ENCODE data around the gene PPP1R14D. TPM values are rescaled to one million over a fixed set of nuclear protein-coding genes. Genes with fewer than 3 reads are reported as not detected.

PPP1R14D gene
- total RNA-seq, 1 experiment from 2014 or later: not detected

DNA sequence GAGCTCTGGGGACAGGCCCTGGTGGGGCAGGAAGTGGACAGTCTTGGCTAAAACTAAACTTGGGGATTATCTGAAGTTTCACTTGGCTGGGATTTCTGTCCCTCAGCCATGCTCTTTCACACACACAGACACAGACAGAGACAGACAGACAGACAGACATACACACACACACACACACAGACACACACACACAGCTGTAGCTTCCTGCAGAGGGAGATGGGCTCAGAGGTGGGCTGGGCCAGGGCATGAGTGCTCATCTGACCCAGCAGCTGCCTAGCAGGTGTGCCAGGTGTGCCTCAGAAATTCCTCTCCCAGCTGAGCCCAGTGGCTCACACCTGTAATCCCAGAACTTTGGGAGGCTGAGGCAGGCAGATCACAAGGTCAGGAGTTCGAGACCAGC is 42.2 kb upstream of the PPP1R14D start:
- Histone ChIP-seq H4K91ac (ENCODE audit: insufficient read length, low read depth, low read length) (no peak overlapping the region), H3K23ac (ENCODE audit: insufficient read length, low read depth, low read length) (no peak overlapping the region), H3K4me2 (ENCODE audit: insufficient read depth, insufficient read length, low read length) (no peak overlapping the region), H4K5ac (ENCODE audit: insufficient read length, low read depth, low read length) (no peak overlapping the region), H3K79me2 (ENCODE audit: insufficient read depth, low read length) (no peaks in the 10 kb centered on the region), H3K79me1 (ENCODE audit: insufficient read depth, low read depth, low read length, poor library complexity, severe bottlenecking) (no peaks in the 10 kb centered on the region), H2BK15ac (ENCODE audit: low read depth, low read length) (no peak overlapping the region), H2BK20ac (ENCODE audit: low read depth, low read length, poor library complexity, severe bottlenecking) (no peak overlapping the region), H3K9me3 (ENCODE audit: control insufficient read depth, low read depth, low read length) (no peaks in the 10 kb centered on the region), H2BK12ac (ENCODE audit: insufficient read length, low read depth, low read length) (no peak overlapping the region), H3K23me2 (ENCODE audit: insufficient read length, low read depth, low read length, poor library complexity, severe bottlenecking) (peaks cover 3% of the 10 kb centered on the region), H4K20me1 (ENCODE audit: control insufficient read depth, insufficient read depth, insufficient read length) (no peaks in the 10 kb centered on the region), H2AFZ (ENCODE audit: low read length) (no peak overlapping the region), H3K27me3 (ENCODE audit: insufficient read depth, low read length) (no peaks in the 10 kb centered on the region), H3K27ac (ENCODE audit: insufficient read length, low read depth, low read length) (no peak overlapping the region), H2AK5ac (ENCODE audit: insufficient read length, low read length) (no peak overlapping the region), H2BK120ac (ENCODE audit: low read depth, low read length, poor library complexity, severe bottlenecking) (no peak overlapping the region), H3K14ac (ENCODE audit: insufficient read depth, low read length) (no peak overlapping the region), H2BK5ac (ENCODE audit: insufficient read length, low read length) (no peak overlapping the region), H3K4me1 (ENCODE audit: insufficient read depth, low read length) (no peaks in the 10 kb centered on the region; the same call in 1 of the 2 replicates), H4K8ac (replicated peaks; ENCODE audit: insufficient read length, low read depth, low read length) (no peak overlapping the region), H3T11ph (ENCODE audit: low read length) (no peak overlapping the region), H3K9ac (ENCODE audit: extremely low read depth, insufficient read length, low read length) (no peak overlapping the region), H3K56ac (ENCODE audit: insufficient read length, low read depth, low read length) (no peak overlapping the region), H3K18ac (ENCODE audit: insufficient read length, low read depth, low read length) (no peak overlapping the region), H3K4ac (ENCODE audit: low read depth, low read length) (no peak overlapping the region)
- Mint-ChIP-seq H3K4me1 (peaks cover 19 to 34% of the 10 kb centered on the region in 2 experiments), H3K36me3 (ENCODE audit: insufficient read depth in 1 of 3, low read depth in 3 of 3) (no peaks in the 10 kb centered on the region), H3K27ac (peak overlapping the region in 1 of 3 experiments; percentile 39; a peak in 2 of 7 replicates), H3K4me3 (no peak overlapping the region), H3K27me3 (ENCODE audit: low read depth) (peaks cover 2% of the 10 kb centered on the region), H3K9me3 (no peaks in the 10 kb centered on the region; a peak in 1 of 5 replicates)
- TF ChIP-seq, protein P1, sequence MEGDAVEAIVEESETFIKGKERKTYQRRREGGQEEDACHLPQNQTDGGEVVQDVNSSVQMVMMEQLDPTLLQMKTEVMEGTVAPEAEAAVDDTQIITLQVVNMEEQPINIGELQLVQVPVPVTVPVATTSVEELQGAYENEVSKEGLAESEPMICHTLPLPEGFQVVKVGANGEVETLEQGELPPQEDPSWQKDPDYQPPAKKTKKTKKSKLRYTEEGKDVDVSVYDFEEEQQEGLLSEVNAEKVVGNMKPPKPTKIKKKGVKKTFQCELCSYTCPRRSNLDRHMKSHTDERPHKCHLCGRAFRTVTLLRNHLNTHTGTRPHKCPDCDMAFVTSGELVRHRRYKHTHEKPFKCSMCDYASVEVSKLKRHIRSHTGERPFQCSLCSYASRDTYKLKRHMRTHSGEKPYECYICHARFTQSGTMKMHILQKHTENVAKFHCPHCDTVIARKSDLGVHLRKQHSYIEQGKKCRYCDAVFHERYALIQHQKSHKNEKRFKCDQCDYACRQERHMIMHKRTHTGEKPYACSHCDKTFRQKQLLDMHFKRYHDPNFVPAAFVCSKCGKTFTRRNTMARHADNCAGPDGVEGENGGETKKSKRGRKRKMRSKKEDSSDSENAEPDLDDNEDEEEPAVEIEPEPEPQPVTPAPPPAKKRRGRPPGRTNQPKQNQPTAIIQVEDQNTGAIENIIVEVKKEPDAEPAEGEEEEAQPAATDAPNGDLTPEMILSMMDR (conservative IDR thresholded peaks at IDR 0.05): no peak
- no peak for DNase-seq
- WGBS (ENCODE audit: extremely low coverage, insufficient read length, low lambda C conversion rate): no CpG with 5 or more reads among the region's 1 CpG

All from H9 (cell line).